ENCODE data around the gene LINGO3.

GRCh38 chr19:2324220-2324948, 16.4 kb upstream of the LINGO3 start:
- TF ChIP-seq LEF1 (IDR thresholded peaks at IDR 0.05; ENCODE audit: borderline replicate concordance) (no peak), L3MBTL2 (conservative IDR thresholded peaks at IDR 0.05) (no peak), SUZ12 (IDR thresholded peaks at IDR 0.05) (no peak), SP1 (IDR thresholded peaks at IDR 0.05) (no peak), NFRKB (IDR thresholded peaks at IDR 0.05) (no peak), BHLHE40 (IDR thresholded peaks at IDR 0.05; ENCODE audit: borderline replicate concordance) (no peak), CTBP1 (IDR thresholded peaks at IDR 0.05; ENCODE audit: borderline replicate concordance) (no peak), FOXA1 (IDR thresholded peaks at IDR 0.05) (no peak), ELF4 (IDR thresholded peaks at IDR 0.05) (no peak), FOXM1 (IDR thresholded peaks at IDR 0.05; ENCODE audit: borderline replicate concordance) (no peak), TARDBP (IDR thresholded peaks at IDR 0.05) (no peak), FOXK2 (IDR thresholded peaks at IDR 0.05) (no peak)
